SK-N-SH (cell line): ENCODE measurements around the gene TMEM185A. TPM values are rescaled to one million over a fixed set of nuclear protein-coding genes. Genes with fewer than 3 reads are reported as not detected.

ENCODE experiments used
- CTCF ChIA-PET: fragments of 300-600, 350-600 bp; formaldehyde crosslinking; extraction: SDS; loops from one replicate; lab custom pipeline; 2021; lab: Yijun Ruan, JAX
- POLR2A ChIA-PET: fragments of 350-600 bp; sonication (Branson Sonifier 250); formaldehyde crosslinking; extraction: SDS; loops from one replicate; lab custom pipeline; 2020; ENCODE audit warnings: antibody characterized with exemption, inconsistent platforms; lab: Yijun Ruan, JAX
- DNase-seq: peaks from one replicate; pipeline ENCODE4 v3.0.0; 2012
- H2AFZ ChIP-seq: fragments of 200-600 bp; sonication (generic); 2 replicates; pipeline ENCODE4 v1.8.1; 2016; ENCODE audit warnings: antibody characterized with exemption, mild to moderate bottlenecking, low read depth
- H3F3A ChIP-seq: fragments of 200-600 bp; sonication (generic); replicated peaks from 2 replicates; pipeline ENCODE3; 2016; ENCODE audit warnings: antibody characterized with exemption, mild to moderate bottlenecking; ENCODE audit not compliant: insufficient read depth
- H3K27ac ChIP-seq, 2 experiments: fragments of 200-500 bp in 1 of 2; fragments of 200-600 bp in 1 of 2; sonication (Bioruptor generic) in 1 of 2; sonication (generic), shearing (Covaris generic) in 1 of 2; 2 replicates each; pipeline versions ENCODE4 v1.5.1 to v1.6.1; 2014 to 2016; ENCODE audit warnings: low read depth in 2 of 2, inconsistent platforms in 1 of 2, low read length in 1 of 2, mild to moderate bottlenecking in 1 of 2, mixed read lengths in 1 of 2
- H3K27me3 ChIP-seq: fragments of 200-600 bp; sonication (generic), shearing (Covaris generic); 2 replicates; pipeline ENCODE4 v1.6.1; 2016; ENCODE audit warnings: mixed run types; ENCODE audit not compliant: insufficient read depth
- H3K36me3 ChIP-seq, 2 experiments: fragments of 200-500 bp in 1 of 2; fragments of 200-600 bp in 1 of 2; sonication (Bioruptor generic) in 1 of 2; sonication (generic) in 1 of 2; replicated peaks in 1 of 2; 2 replicates each; pipeline versions ENCODE3 to v1.5.1; 2014 to 2016; ENCODE audit warnings: low read length in 1 of 2, mild to moderate bottlenecking in 1 of 2; ENCODE audit not compliant: insufficient read depth in 2 of 2, control insufficient read depth in 1 of 2
- H3K4me1 ChIP-seq, 2 experiments: fragments of 200-500 bp in 1 of 2; fragments of 200-600 bp in 1 of 2; sonication (Bioruptor generic) in 1 of 2; sonication (generic), shearing (Covaris generic) in 1 of 2; 2 replicates each; pipeline versions ENCODE4 v1.5.1 to v1.6.1; 2014 to 2016; ENCODE audit warnings: low read depth in 1 of 2, low read length in 1 of 2, mixed run types in 1 of 2; ENCODE audit not compliant: insufficient read depth in 2 of 2, control insufficient read depth in 1 of 2
- H3K4me2 ChIP-seq: fragments of 200-600 bp; sonication (generic), shearing (Covaris generic); 2 replicates; pipeline ENCODE4 v1.6.1; 2017; ENCODE audit warnings: mixed run types
- H3K4me3 ChIP-seq, 2 experiments: fragments of 200-500 bp in 1 of 2; fragments of 200-600 bp in 1 of 2; sonication (Bioruptor generic) in 1 of 2; sonication (generic), shearing (Covaris generic) in 1 of 2; 2 replicates each; pipeline versions ENCODE4 v1.5.1 to v1.8.1; 2014 to 2016; ENCODE audit warnings: low read depth in 2 of 2, inconsistent platforms in 1 of 2, low read length in 1 of 2, mild to moderate bottlenecking in 1 of 2, mixed read lengths in 1 of 2, moderate library complexity in 1 of 2
- H3K79me2 ChIP-seq: fragments of 200-600 bp; sonication (generic); 2 replicates; pipeline ENCODE4 v1.8.1; 2017; ENCODE audit warnings: mild to moderate bottlenecking; ENCODE audit not compliant: insufficient read depth
- H3K9ac ChIP-seq: fragments of 200-600 bp; sonication (generic); 2 replicates; pipeline ENCODE4 v1.6.1; 2017; ENCODE audit warnings: mixed run types
- H3K9me2 ChIP-seq: fragments of 200-600 bp; sonication (generic); 2 replicates; pipeline ENCODE4 v1.6.1; 2017; ENCODE audit warnings: mixed run types
- H3K9me3 ChIP-seq: fragments of 200-600 bp; sonication (generic); 2 replicates; pipeline ENCODE4 v1.6.1; 2017; ENCODE audit warnings: mixed run types, mild to moderate bottlenecking, moderate library complexity
- H4K20me1 ChIP-seq: fragments of 200-600 bp; sonication (generic); 2 replicates; pipeline ENCODE4 v1.6.1; 2017; ENCODE audit warnings: mild to moderate bottlenecking, mixed run types; ENCODE audit not compliant: insufficient read depth
- CHD2 ChIP-seq: fragments of 150-350 bp; IDR thresholded peaks from 2 replicates; pipeline ENCODE4 v1.6.1; 2018; ENCODE audit warnings: low read length; ENCODE audit not compliant: partially characterized antibody
- ELF1 ChIP-seq: IDR thresholded peaks from 2 replicates; pipeline ENCODE4 v1.4.0; 2012
- EZH2phosphoT487 ChIP-seq: fragments of 200-600 bp; sonication (generic); IDR thresholded peaks from 2 replicates; pipeline ENCODE4 v1.6.1; 2017; ENCODE audit warnings: low read depth, mixed run types, mild to moderate bottlenecking, antibody characterized with exemption, moderate library complexity, borderline replicate concordance
- FOSL2 ChIP-seq: IDR thresholded peaks from 2 replicates; pipeline ENCODE4 v1.4.0; 2012; ENCODE audit warnings: low read depth, mild to moderate bottlenecking, moderate library complexity, borderline replicate concordance
- GABPA ChIP-seq: IDR thresholded peaks from 2 replicates; pipeline ENCODE4 v1.4.0; 2012; ENCODE audit warnings: low read depth, mild to moderate bottlenecking
- JUND ChIP-seq: IDR thresholded peaks from 2 replicates; pipeline ENCODE4 v1.4.0; 2012
- MEF2A ChIP-seq: IDR thresholded peaks from 2 replicates; pipeline ENCODE4 v1.4.0; 2012; ENCODE audit warnings: low read depth, borderline replicate concordance
- MXI1 ChIP-seq: IDR thresholded peaks from 2 replicates; pipeline ENCODE4 v1.6.1; 2012; ENCODE audit warnings: mild to moderate bottlenecking, low read depth, low read length, improper control_type of control experiment
- NFIC ChIP-seq: IDR thresholded peaks from 2 replicates; pipeline ENCODE4 v1.4.0; 2012; ENCODE audit warnings: borderline replicate concordance
- POLR2AphosphoS5 ChIP-seq: IDR thresholded peaks from 2 replicates; pipeline ENCODE4 v1.6.1; 2012; ENCODE audit warnings: low read depth, low read length
- RAD21 ChIP-seq: IDR thresholded peaks from 2 replicates; pipeline ENCODE4 v1.6.1; 2012; ENCODE audit warnings: mild to moderate bottlenecking, low read length
- RCOR1 ChIP-seq: fragments of 150-350 bp; IDR thresholded peaks from 2 replicates; pipeline ENCODE4 v1.6.1; 2017; ENCODE audit warnings: antibody characterized with exemption, low read length
- RFX5 ChIP-seq: IDR thresholded peaks from 2 replicates; pipeline ENCODE4 v1.6.1; 2012; ENCODE audit warnings: mild to moderate bottlenecking, improper control_type of control experiment, low read length
- RXRA ChIP-seq: IDR thresholded peaks from 2 replicates; pipeline ENCODE4 v1.4.0; 2012; ENCODE audit warnings: low read depth, mild to moderate bottlenecking, borderline replicate concordance
- TAF1 ChIP-seq: IDR thresholded peaks from 2 replicates; pipeline ENCODE4 v1.6.1; 2012; ENCODE audit warnings: low read depth, mild to moderate bottlenecking, low read length, moderate library complexity, borderline replicate concordance
- TCF12 ChIP-seq: IDR thresholded peaks from 2 replicates; pipeline ENCODE4 v1.4.0; 2012
- WGBS: methylation state at CpG from one replicate; pipeline ENCODE4 v1.1.6; 2017; ENCODE audit warnings: low lambda C conversion rate; 5-methylcytosine and 5-hydroxymethylcytosine counted together
- polyA plus RNA-seq, 3 experiments: library from polyadenylated mRNA; depleted of rRNA; stranded (reverse); fragments of >200 nt; gene quantifications; 2 replicates each; pipeline ENCODE4 v1.2.3, GENCODE V29; 2012
- TF ChIP-seq, protein P1 (sequence below): fragments of 200-600 bp; sonication (generic); IDR thresholded peaks from 2 replicates; pipeline ENCODE4 v1.6.1; 2017; ENCODE audit warnings: antibody characterized with exemption, mild to moderate bottlenecking, moderate library complexity
- TF ChIP-seq, protein P2 (sequence below): fragments of 150-350 bp; IDR thresholded peaks from 2 replicates; pipeline ENCODE4 v1.6.1; 2017; ENCODE audit warnings: antibody characterized with exemption, low read length, low read depth, borderline replicate concordance
- TF ChIP-seq, protein P3 (sequence below): IDR thresholded peaks from 2 replicates; pipeline ENCODE4 v1.4.0; 2012; ENCODE audit warnings: low read depth, borderline replicate concordance
- TF ChIP-seq, protein P4 (sequence below): IDR thresholded peaks from 2 replicates; pipeline ENCODE4 v1.6.1; 2012; ENCODE audit warnings: mild to moderate bottlenecking, low read depth, low read length, moderate library complexity
- TF ChIP-seq, protein P5 (sequence below): IDR thresholded peaks from 2 replicates; pipeline ENCODE4; 2012

TMEM185A gene
- polyA plus RNA-seq, 1 of the 3 experiments (the other 2 are of a cell fraction), result 11.9 TPM

DNA sequence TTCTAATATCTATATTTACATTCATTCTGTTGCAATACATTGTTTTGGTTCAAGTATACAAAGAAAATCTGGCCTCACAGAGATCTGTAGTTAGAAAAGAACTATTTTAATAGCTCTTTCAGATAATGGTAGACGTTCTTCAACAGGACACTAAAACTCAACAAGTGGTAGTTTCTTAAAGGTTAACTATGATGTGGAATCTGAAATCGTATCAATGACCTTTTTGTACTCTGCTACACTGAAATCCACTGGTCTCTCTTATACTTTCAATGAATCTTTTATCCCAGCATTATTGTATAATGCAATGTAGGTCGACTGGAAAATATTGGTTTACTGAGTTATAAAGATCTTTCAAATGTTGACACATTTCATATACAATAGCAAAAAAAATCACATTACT lies 12.7 kb downstream of the TMEM185A start (continued):
- TF ChIP-seq, protein P1, sequence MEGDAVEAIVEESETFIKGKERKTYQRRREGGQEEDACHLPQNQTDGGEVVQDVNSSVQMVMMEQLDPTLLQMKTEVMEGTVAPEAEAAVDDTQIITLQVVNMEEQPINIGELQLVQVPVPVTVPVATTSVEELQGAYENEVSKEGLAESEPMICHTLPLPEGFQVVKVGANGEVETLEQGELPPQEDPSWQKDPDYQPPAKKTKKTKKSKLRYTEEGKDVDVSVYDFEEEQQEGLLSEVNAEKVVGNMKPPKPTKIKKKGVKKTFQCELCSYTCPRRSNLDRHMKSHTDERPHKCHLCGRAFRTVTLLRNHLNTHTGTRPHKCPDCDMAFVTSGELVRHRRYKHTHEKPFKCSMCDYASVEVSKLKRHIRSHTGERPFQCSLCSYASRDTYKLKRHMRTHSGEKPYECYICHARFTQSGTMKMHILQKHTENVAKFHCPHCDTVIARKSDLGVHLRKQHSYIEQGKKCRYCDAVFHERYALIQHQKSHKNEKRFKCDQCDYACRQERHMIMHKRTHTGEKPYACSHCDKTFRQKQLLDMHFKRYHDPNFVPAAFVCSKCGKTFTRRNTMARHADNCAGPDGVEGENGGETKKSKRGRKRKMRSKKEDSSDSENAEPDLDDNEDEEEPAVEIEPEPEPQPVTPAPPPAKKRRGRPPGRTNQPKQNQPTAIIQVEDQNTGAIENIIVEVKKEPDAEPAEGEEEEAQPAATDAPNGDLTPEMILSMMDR, result no peak
- TF ChIP-seq TAF1 (no peak), RFX5 (no peak), EZH2phosphoT487 (no peak), FOSL2 (no peak), MXI1 (no peak), NFIC (no peak), CHD2 (no peak)

DNA sequence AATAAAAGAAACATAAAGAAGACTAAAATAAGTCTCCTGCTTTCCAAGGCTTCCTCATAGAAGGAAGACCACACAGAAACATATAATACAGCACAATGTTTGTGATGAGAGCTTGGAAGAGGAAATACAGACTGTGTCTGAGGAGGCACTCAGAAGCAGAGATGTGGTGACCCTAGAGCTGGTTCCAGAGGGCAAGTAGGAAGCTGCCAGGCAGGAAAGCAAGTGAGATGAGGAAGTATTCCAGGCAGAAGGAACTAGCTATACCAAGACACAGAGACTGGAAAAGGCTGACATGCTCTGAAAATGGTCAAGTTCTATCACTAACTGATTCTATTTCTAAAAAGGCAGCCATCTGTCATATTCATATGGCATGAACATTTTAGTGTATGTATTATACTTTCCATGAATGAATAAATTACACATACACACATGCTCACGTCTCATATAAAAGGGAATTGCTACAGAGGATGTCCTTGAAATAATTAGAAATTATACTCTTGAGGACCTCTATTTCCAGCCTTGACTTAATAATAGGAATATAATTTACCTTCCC lies 19.9 kb downstream of the TMEM185A start:
- no peaks in the 10 kb centered on the region; the same call in 1 of the 2 replicates for H4K20me1 ChIP-seq
- no peak for TF ChIP-seq TAF1
- TF ChIP-seq POLR2AphosphoS5, result no peak
- no peak for TF ChIP-seq ELF1
- no peak for TF ChIP-seq RXRA
- TF ChIP-seq RCOR1, result no peak
- TF ChIP-seq, protein P2, sequence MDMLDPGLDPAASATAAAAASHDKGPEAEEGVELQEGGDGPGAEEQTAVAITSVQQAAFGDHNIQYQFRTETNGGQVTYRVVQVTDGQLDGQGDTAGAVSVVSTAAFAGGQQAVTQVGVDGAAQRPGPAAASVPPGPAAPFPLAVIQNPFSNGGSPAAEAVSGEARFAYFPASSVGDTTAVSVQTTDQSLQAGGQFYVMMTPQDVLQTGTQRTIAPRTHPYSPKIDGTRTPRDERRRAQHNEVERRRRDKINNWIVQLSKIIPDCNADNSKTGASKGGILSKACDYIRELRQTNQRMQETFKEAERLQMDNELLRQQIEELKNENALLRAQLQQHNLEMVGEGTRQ, result no peak
- TF ChIP-seq, protein P3, sequence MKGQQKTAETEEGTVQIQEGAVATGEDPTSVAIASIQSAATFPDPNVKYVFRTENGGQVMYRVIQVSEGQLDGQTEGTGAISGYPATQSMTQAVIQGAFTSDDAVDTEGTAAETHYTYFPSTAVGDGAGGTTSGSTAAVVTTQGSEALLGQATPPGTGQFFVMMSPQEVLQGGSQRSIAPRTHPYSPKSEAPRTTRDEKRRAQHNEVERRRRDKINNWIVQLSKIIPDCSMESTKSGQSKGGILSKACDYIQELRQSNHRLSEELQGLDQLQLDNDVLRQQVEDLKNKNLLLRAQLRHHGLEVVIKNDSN, result no peak
- TF ChIP-seq JUND, result no peak
- TF ChIP-seq EZH2phosphoT487, result no peak
- TF ChIP-seq RAD21, result no peak
- TF ChIP-seq, protein P4, sequence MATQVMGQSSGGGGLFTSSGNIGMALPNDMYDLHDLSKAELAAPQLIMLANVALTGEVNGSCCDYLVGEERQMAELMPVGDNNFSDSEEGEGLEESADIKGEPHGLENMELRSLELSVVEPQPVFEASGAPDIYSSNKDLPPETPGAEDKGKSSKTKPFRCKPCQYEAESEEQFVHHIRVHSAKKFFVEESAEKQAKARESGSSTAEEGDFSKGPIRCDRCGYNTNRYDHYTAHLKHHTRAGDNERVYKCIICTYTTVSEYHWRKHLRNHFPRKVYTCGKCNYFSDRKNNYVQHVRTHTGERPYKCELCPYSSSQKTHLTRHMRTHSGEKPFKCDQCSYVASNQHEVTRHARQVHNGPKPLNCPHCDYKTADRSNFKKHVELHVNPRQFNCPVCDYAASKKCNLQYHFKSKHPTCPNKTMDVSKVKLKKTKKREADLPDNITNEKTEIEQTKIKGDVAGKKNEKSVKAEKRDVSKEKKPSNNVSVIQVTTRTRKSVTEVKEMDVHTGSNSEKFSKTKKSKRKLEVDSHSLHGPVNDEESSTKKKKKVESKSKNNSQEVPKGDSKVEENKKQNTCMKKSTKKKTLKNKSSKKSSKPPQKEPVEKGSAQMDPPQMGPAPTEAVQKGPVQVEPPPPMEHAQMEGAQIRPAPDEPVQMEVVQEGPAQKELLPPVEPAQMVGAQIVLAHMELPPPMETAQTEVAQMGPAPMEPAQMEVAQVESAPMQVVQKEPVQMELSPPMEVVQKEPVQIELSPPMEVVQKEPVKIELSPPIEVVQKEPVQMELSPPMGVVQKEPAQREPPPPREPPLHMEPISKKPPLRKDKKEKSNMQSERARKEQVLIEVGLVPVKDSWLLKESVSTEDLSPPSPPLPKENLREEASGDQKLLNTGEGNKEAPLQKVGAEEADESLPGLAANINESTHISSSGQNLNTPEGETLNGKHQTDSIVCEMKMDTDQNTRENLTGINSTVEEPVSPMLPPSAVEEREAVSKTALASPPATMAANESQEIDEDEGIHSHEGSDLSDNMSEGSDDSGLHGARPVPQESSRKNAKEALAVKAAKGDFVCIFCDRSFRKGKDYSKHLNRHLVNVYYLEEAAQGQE, result no peak
- no peak for TF ChIP-seq TCF12
- TF ChIP-seq, protein P5, sequence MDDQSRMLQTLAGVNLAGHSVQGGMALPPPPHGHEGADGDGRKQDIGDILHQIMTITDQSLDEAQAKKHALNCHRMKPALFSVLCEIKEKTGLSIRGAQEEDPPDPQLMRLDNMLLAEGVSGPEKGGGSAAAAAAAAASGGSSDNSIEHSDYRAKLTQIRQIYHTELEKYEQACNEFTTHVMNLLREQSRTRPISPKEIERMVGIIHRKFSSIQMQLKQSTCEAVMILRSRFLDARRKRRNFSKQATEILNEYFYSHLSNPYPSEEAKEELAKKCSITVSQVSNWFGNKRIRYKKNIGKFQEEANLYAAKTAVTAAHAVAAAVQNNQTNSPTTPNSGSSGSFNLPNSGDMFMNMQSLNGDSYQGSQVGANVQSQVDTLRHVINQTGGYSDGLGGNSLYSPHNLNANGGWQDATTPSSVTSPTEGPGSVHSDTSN, result no peak
- no peak for TF ChIP-seq MXI1
- no peak for TF ChIP-seq GABPA
- TF ChIP-seq MEF2A, result no peak
- TF ChIP-seq, all 33 proteins: peak for 0
- H3K79me2 ChIP-seq, result no peaks in the 10 kb centered on the region
- CTCF ChIA-PET, result no interaction called here
- no peak overlapping the region for H2AFZ ChIP-seq
- no peak overlapping the region for H3K9ac ChIP-seq
- H3F3A ChIP-seq, result no peaks in the 10 kb centered on the region
- H3K4me1 ChIP-seq, result no peaks in the 10 kb centered on the region
- POLR2A ChIA-PET, result no interaction called here
- no peak overlapping the region for H3K4me2 ChIP-seq
- H3K36me3 ChIP-seq, result peaks cover 0 to 3% of the 10 kb centered on the region in 2 experiments
- WGBS, result 42% methylated on average over 1 of the region's 1 CpG
- no peak overlapping the region for H3K4me3 ChIP-seq
- H3K9me3 ChIP-seq, result no peaks in the 10 kb centered on the region
- DNase-seq, result no peak
- no peaks in the 10 kb centered on the region for H3K9me2 ChIP-seq
- no peaks in the 10 kb centered on the region for H3K27me3 ChIP-seq
- H3K27ac ChIP-seq, result no peak overlapping the region
